ENCODE measurements around the gene CPNE6.
"Not testable (repeated sequence)": the region's sequence is repeated elsewhere in the genome, so short reads cannot be mapped to it uniquely, and the experiment has no call there.

DNA sequence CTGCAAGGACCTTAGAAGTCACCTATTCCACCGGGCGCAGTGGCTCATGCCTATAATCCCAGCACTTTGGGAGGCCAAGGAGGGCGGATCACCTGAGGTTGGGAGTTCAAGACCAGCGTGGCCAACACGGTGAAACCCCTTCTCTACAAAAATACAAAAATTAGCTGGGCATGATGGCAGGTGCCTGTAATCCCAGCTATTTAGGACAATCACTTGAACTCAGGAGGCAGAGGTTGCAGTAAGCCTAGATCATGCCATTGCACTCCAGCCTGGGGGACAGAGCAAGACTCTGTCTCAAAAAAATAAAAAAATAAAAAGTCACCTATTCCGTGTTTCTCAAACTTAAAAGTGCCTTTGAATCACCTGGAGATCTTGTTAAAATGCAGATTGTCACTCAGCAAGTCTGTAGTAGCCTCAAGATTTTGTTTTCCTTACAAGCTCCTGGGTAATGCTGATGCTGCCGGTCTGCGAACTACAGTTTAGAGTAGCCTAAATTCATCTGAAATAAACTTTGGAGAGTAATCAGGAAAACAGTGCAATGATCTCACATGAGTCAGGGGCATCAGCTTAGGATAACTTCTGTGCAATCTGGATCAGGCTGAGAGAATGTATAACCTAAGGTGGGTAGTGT, 34.4 kb downstream of the CPNE6 start:
- TF ChIP-seq, protein P1, sequence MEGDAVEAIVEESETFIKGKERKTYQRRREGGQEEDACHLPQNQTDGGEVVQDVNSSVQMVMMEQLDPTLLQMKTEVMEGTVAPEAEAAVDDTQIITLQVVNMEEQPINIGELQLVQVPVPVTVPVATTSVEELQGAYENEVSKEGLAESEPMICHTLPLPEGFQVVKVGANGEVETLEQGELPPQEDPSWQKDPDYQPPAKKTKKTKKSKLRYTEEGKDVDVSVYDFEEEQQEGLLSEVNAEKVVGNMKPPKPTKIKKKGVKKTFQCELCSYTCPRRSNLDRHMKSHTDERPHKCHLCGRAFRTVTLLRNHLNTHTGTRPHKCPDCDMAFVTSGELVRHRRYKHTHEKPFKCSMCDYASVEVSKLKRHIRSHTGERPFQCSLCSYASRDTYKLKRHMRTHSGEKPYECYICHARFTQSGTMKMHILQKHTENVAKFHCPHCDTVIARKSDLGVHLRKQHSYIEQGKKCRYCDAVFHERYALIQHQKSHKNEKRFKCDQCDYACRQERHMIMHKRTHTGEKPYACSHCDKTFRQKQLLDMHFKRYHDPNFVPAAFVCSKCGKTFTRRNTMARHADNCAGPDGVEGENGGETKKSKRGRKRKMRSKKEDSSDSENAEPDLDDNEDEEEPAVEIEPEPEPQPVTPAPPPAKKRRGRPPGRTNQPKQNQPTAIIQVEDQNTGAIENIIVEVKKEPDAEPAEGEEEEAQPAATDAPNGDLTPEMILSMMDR (conservative IDR thresholded peaks at IDR 0.05; ENCODE audit: low read length): not testable (repeated sequence)
- TF ChIP-seq EZH2phosphoT487 (IDR thresholded peaks at IDR 0.05; ENCODE audit: borderline replicate concordance, low read depth, low read length): not testable (repeated sequence)

All from OCI-LY7 (cell line).